SW 1271 (cell line): ENCODE data around the gene LORICRIN.

ENCODE experiments used
- DNase-seq, 2 experiments: peaks; one replicate each; lab custom pipeline; 2025; lab: John Stamatoyannopoulos, UW

Gene LORICRIN

GRCh38 chr1:153306303-153307220 lies 47.1 kb downstream of the LORICRIN start:
- no peak for DNase-seq

- no peak for DNase-seq
These were observed 47.7 kb downstream of the LORICRIN start for GRCh38 chr1:153307221-153307600.

GRCh38 chr1:153308540-153308939 lies 49.1 kb downstream of the LORICRIN start:
- DNase-seq, result no peak

- DNase-seq, result no peak
These were observed 50.0 kb downstream of the LORICRIN start for GRCh38 chr1:153309441-153309840.

- DNase-seq, result no peak
These were observed 51.0 kb downstream of the LORICRIN start for GRCh38 chr1:153310526-153310925.
